ENCODE results near the gene METTL8.

Gene METTL8

DNA sequence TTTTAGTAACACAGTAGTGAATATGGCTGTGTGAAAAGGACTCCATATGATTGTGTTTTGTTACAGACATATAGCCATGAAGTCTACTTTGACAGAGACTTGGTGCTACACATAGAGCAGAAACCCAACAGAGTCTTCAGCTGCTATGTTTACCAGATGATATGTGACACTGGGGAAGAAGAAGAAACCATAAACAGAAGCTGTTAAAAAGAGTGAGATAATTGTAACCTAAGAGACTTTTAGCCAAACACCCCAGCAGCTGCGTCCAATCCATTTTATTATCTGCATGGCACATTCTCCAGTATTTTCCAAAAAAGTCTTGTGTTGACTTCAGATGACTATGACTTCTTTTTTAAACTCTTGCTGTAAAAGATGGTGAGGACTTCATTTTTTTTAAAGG, 47.1 kb upstream of the METTL8 start:
- peaks cover 38% of the 10 kb centered on the region; the same call in 1 of the 2 replicates for H3K36me3 ChIP-seq (ENCODE audit: insufficient read depth, low read length)
- TF ChIP-seq EZH2 (IDR thresholded peaks at IDR 0.05; ENCODE audit: borderline replicate concordance, low read depth, low read length, severe bottlenecking) = no peak
- TF ChIP-seq, protein P1, sequence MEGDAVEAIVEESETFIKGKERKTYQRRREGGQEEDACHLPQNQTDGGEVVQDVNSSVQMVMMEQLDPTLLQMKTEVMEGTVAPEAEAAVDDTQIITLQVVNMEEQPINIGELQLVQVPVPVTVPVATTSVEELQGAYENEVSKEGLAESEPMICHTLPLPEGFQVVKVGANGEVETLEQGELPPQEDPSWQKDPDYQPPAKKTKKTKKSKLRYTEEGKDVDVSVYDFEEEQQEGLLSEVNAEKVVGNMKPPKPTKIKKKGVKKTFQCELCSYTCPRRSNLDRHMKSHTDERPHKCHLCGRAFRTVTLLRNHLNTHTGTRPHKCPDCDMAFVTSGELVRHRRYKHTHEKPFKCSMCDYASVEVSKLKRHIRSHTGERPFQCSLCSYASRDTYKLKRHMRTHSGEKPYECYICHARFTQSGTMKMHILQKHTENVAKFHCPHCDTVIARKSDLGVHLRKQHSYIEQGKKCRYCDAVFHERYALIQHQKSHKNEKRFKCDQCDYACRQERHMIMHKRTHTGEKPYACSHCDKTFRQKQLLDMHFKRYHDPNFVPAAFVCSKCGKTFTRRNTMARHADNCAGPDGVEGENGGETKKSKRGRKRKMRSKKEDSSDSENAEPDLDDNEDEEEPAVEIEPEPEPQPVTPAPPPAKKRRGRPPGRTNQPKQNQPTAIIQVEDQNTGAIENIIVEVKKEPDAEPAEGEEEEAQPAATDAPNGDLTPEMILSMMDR (IDR thresholded peaks at IDR 0.05; ENCODE audit: borderline replicate concordance, extremely low read depth, low read length, poor library complexity, severe bottlenecking) = no peak
- no peaks in the 10 kb centered on the region for H3K27me3 ChIP-seq (ENCODE audit: insufficient read depth, low read length, poor library complexity)
- H3K9ac ChIP-seq (ENCODE audit: low read depth, low read length) = no peak overlapping the region
- ATAC-seq (ENCODE audit: insufficient read depth, low read depth) (no peak), DNase-seq (no peak)
- H3K9me3 ChIP-seq (ENCODE audit: insufficient read depth, low read length, severe bottlenecking) = no peaks in the 10 kb centered on the region
- H3K79me2 ChIP-seq (ENCODE audit: insufficient read depth, low read length) = no peaks in the 10 kb centered on the region
- H4K20me1 ChIP-seq (ENCODE audit: insufficient read depth, low read length) = no peaks in the 10 kb centered on the region
- no peak overlapping the region for H3K27ac ChIP-seq (ENCODE audit: low read length)
- H3K4me3 ChIP-seq (ENCODE audit: low read depth in 1 of 2, low read length in 2 of 2) = no peak overlapping the region
- no peaks in the 10 kb centered on the region for H3K4me1 ChIP-seq (ENCODE audit: insufficient read depth, low read length)
- no peak overlapping the region for H3K4me2 ChIP-seq (ENCODE audit: insufficient read depth, low read length)
- H2AFZ ChIP-seq (ENCODE audit: low read depth, low read length) = no peak overlapping the region

DNA sequence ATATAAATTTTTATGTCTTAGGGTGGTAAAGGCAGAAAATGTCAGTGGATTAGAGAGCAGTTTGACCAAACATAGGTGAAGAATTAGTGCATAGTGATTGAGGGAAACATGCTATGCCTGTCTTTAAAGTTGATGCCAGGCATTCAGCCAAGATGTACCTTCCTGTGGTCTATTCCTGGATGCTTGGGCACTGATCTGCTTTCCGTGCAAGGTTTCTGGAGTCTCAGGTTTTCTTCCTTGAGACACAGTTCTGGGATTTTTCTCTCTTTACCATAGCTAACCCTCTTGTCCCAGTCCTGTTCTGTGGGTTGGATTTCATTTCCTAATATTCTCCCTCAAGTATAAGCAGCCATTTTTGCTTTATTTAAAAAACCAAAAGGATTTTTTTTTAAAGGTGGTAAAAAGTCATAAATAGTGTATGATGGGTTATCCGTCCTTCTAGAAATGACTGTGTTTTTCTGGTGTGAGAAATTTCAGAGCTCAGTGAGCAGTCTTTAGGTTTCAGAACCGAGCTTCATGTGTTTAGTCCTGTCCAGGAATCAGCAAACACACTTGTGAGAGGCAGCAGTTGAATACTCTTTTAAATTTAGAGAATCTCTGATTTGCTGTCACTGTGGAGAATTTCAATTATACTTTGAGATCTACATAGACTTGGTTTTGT, 45.5 kb upstream of the METTL8 start:
- Histone ChIP-seq H3K36me3 (ENCODE audit: insufficient read depth, low read length) (peaks cover 45% of the 10 kb centered on the region; the same call in 1 of the 2 replicates), H3K9me3 (ENCODE audit: insufficient read depth, low read length, severe bottlenecking) (no peaks in the 10 kb centered on the region), H3K27me3 (ENCODE audit: insufficient read depth, low read length, poor library complexity) (no peaks in the 10 kb centered on the region), H3K4me2 (ENCODE audit: insufficient read depth, low read length) (no peak overlapping the region), H3K27ac (ENCODE audit: low read length) (no peak overlapping the region), H3K4me1 (ENCODE audit: insufficient read depth, low read length) (no peaks in the 10 kb centered on the region), H3K79me2 (ENCODE audit: insufficient read depth, low read length) (no peaks in the 10 kb centered on the region), H2AFZ (ENCODE audit: low read depth, low read length) (no peak overlapping the region), H4K20me1 (ENCODE audit: insufficient read depth, low read length) (no peaks in the 10 kb centered on the region), H3K4me3 (ENCODE audit: low read depth in 1 of 2, low read length in 2 of 2) (no peak overlapping the region), H3K9ac (ENCODE audit: low read depth, low read length) (no peak overlapping the region)
- ATAC-seq (ENCODE audit: insufficient read depth, low read depth) (no peak), DNase-seq (no peak)
- TF ChIP-seq EZH2 (IDR thresholded peaks at IDR 0.05; ENCODE audit: borderline replicate concordance, low read depth, low read length, severe bottlenecking) = no peak
- TF ChIP-seq, protein P1 (IDR thresholded peaks at IDR 0.05; ENCODE audit: borderline replicate concordance, extremely low read depth, low read length, poor library complexity, severe bottlenecking) = no peak

DNA sequence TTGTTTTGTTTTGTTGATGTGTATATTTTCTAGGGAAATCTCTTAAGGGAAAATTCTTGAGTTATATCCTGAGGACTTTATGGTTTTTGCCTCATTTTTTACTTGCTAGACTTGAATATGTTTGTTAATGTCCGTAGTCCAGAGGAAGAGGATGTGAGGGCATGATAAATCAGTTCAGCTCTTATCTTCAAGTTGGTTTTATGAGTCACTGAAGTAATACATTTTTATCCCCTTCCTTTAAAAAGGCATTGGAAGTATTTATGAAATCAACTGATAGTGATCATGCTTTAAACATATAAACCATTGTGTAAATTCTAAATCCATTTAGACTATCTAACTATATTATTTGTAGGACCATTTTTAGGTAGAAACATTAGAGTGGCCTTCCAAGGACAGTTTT, 44.6 kb upstream of the METTL8 start:
- no peaks in the 10 kb centered on the region for H3K27me3 ChIP-seq (ENCODE audit: insufficient read depth, low read length, poor library complexity)
- no peak overlapping the region for H2AFZ ChIP-seq (ENCODE audit: low read depth, low read length)
- H4K20me1 ChIP-seq (ENCODE audit: insufficient read depth, low read length) = no peaks in the 10 kb centered on the region
- no peak overlapping the region for H3K4me3 ChIP-seq (ENCODE audit: low read depth in 1 of 2, low read length in 2 of 2)
- H3K79me2 ChIP-seq (ENCODE audit: insufficient read depth, low read length) = no peaks in the 10 kb centered on the region
- TF ChIP-seq EZH2 (IDR thresholded peaks at IDR 0.05; ENCODE audit: borderline replicate concordance, low read depth, low read length, severe bottlenecking) = no peak
- TF ChIP-seq, protein P1 (IDR thresholded peaks at IDR 0.05; ENCODE audit: borderline replicate concordance, extremely low read depth, low read length, poor library complexity, severe bottlenecking) = no peak
- no peak overlapping the region for H3K9ac ChIP-seq (ENCODE audit: low read depth, low read length)
- H3K9me3 ChIP-seq (ENCODE audit: insufficient read depth, low read length, severe bottlenecking) = no peaks in the 10 kb centered on the region
- H3K27ac ChIP-seq (ENCODE audit: low read length) = no peak overlapping the region
- H3K36me3 ChIP-seq (ENCODE audit: insufficient read depth, low read length) = peaks cover 53% of the 10 kb centered on the region; the same call in 1 of the 2 replicates
- ATAC-seq (ENCODE audit: insufficient read depth, low read depth) (no peak), DNase-seq (no peak)
- no peaks in the 10 kb centered on the region for H3K4me1 ChIP-seq (ENCODE audit: insufficient read depth, low read length)
- H3K4me2 ChIP-seq (ENCODE audit: insufficient read depth, low read length) = no peak overlapping the region

All from DND-41 (cell line).